B cell (primary cell): Measurements from ENCODE around the gene LCN2. TPM values are rescaled to one million over a fixed set of nuclear protein-coding genes. Genes with fewer than 3 reads are reported as not detected.

Experiments
- ATAC-seq: fragments of 200-7000 bp; cut with Tn5 transposase; one replicate; pipeline ENCODE4 v1.10.0; 2021; ENCODE audit warnings: low read depth, mild to moderate bottlenecking, moderate number of reproducible peaks, moderate library complexity
- CTCF ChIA-PET: fragments of 350-600 bp; sonication (Branson Sonifier 250); formaldehyde crosslinking; loops from one replicate; lab custom pipeline; 2021; ENCODE audit warnings: antibody characterized with exemption, inconsistent platforms; lab: Charles Lee
- POLR2A ChIA-PET: fragments of 350-600 bp; sonication (Branson Sonifier 250); formaldehyde crosslinking; loops from one replicate; lab custom pipeline; 2021; ENCODE audit warnings: antibody characterized with exemption; lab: Charles Lee
- DNase-seq: peaks from one replicate; pipeline ENCODE4 v3.0.0; 2013
- H2AFZ ChIP-seq: 2 replicates; pipeline ENCODE4 v1.6.1; 2012; ENCODE audit warnings: mild to moderate bottlenecking, low read depth, low read length; ENCODE audit not compliant: insufficient read depth, poor library complexity, severe bottlenecking
- H3K27ac ChIP-seq, 2 donors: 1 replicate in 1 of 2; 2 replicates in 1 of 2; pipeline ENCODE4 v1.5.1; 2012 to 2013; ENCODE audit warnings: low read length in 2 of 2, mild to moderate bottlenecking in 2 of 2, moderate library complexity in 1 of 2
- H3K27me3 ChIP-seq, 4 experiments: fragments of 200-600 bp in 1 of 4; sonication (generic) in 1 of 4; replicated peaks in 1 of 4; 1 replicate in 2 of 4; 2 replicates in 2 of 4; pipeline versions ENCODE4 v1.6.1 to v1.7.0; 2013 to 2016; ENCODE audit warnings: low read length in 3 of 4, mild to moderate bottlenecking in 2 of 4, mixed read lengths in 1 of 4, moderate library complexity in 1 of 4; ENCODE audit not compliant: insufficient read depth in 4 of 4, control insufficient read depth in 3 of 4; ENCODE audit errors: control extremely low read depth in 1 of 4
- H3K36me3 ChIP-seq, 2 experiments: replicated peaks in 1 of 2; 1 replicate in 1 of 2; 2 replicates in 1 of 2; pipeline versions ENCODE4 v1.6.1 to v1.7.1; 2013; ENCODE audit warnings: low read length in 1 of 2; ENCODE audit not compliant: insufficient read depth in 2 of 2, control insufficient read depth in 1 of 2; ENCODE audit errors: control extremely low read depth in 1 of 2, extremely low read depth in 1 of 2
- H3K4me1 ChIP-seq, 2 donors: fragments of 200-600 bp in 1 of 2; sonication (generic) in 1 of 2; 1 replicate in 1 of 2; 2 replicates in 1 of 2; pipeline versions ENCODE4 v1.5.1 to v1.6.1; 2013 to 2017; ENCODE audit warnings: low read length in 2 of 2; ENCODE audit not compliant: control insufficient read depth in 2 of 2, insufficient read depth in 2 of 2
- H3K4me2 ChIP-seq: replicated peaks from 2 replicates; pipeline ENCODE3; 2012; ENCODE audit warnings: mild to moderate bottlenecking, low read depth, low read length; ENCODE audit not compliant: poor library complexity, severe bottlenecking
- H3K4me3 ChIP-seq, 5 experiments: fragments of 200-600 bp in 1 of 5; sonication (generic) in 1 of 5; 1 replicate in 3 of 5; 2 replicates in 2 of 5; pipeline versions ENCODE4 v1.5.1 to v1.7.0; 2011 to 2016; ENCODE audit warnings: low read length in 4 of 5, mild to moderate bottlenecking in 4 of 5, low read depth in 2 of 5, control low read depth in 1 of 5, moderate library complexity in 1 of 5; ENCODE audit not compliant: insufficient read depth in 1 of 5; ENCODE audit errors: control extremely low read depth in 1 of 5, extremely low read depth in 1 of 5
- H3K79me2 ChIP-seq: fragments of 200-600 bp; sonication (generic); one replicate; pipeline ENCODE4 v1.6.0; 2016; ENCODE audit warnings: low read length; ENCODE audit not compliant: control insufficient read depth, insufficient read depth
- H3K9ac ChIP-seq: fragments of 200-600 bp; sonication (generic); 2 replicates; pipeline ENCODE4 v1.6.1; 2017; ENCODE audit warnings: mild to moderate bottlenecking, low read length, moderate library complexity
- H3K9me3 ChIP-seq, 3 donors: one replicate each; pipeline versions ENCODE4 v1.6.1 to v1.7.1; 2013; ENCODE audit warnings: low read length in 2 of 3; ENCODE audit not compliant: control insufficient read depth in 2 of 3, insufficient read depth in 1 of 3; ENCODE audit errors: control extremely low read depth in 1 of 3
- H4K20me1 ChIP-seq: 2 replicates; pipeline ENCODE4 v1.6.0; 2012; ENCODE audit warnings: mild to moderate bottlenecking, low read length; ENCODE audit not compliant: insufficient read depth, control insufficient read depth, poor library complexity, severe bottlenecking
- H3K27ac Mint-ChIP-seq: one replicate; pipeline ENCODE4 v1.8.0; 2021; ENCODE audit warnings: mixed read lengths
- H3K27me3 Mint-ChIP-seq: one replicate; pipeline ENCODE4 v1.8.0; 2021; ENCODE audit warnings: mixed read lengths
- H3K4me1 Mint-ChIP-seq: one replicate; pipeline ENCODE4 v1.8.0; 2021; ENCODE audit warnings: mixed read lengths
- H3K4me3 Mint-ChIP-seq: one replicate; pipeline ENCODE4 v1.8.0; 2021; ENCODE audit warnings: mixed read lengths
- H3K9me3 Mint-ChIP-seq: one replicate; pipeline ENCODE4 v1.8.0; 2022; ENCODE audit warnings: mixed read lengths; ENCODE audit not compliant: insufficient read depth
- EZH2 ChIP-seq: IDR thresholded peaks from 2 replicates; pipeline ENCODE4 v1.6.1; 2012; ENCODE audit warnings: borderline replicate concordance, low read depth, mild to moderate bottlenecking, moderate library complexity, low read length; ENCODE audit not compliant: insufficient read depth, poor library complexity, severe bottlenecking
- WGBS: methylation state at CpG from one replicate; pipeline ENCODE4 v1.1.5; 2013; ENCODE audit warnings: missing lambda C conversion rate; ENCODE audit not compliant: insufficient coverage; 5-methylcytosine and 5-hydroxymethylcytosine counted together
- intact Hi-C: fragments of 100-400 bp; cut with micrococcal nuclease; formaldehyde crosslinking; loops from one replicate; pipeline ENCODE4 v1.10.0; 2022
- polyA plus RNA-seq: library from polyadenylated mRNA; depleted of rRNA; stranded (reverse); fragments of >200 nt; gene quantifications from 2 replicates; pipeline ENCODE4 v1.2.3, GENCODE V29; 2012
- total RNA-seq, 2 donors: library from RNA; stranded (reverse); fragments of 120-200 nt in 1 of 2; gene quantifications; 1 replicate in 1 of 2; 2 replicates in 1 of 2; pipeline versions ENCODE4 v1.2.3 to v1.2.4, GENCODE V29; 2013 to 2022
- TF ChIP-seq, protein P1 (sequence below): fragments of 200-600 bp; IDR thresholded peaks from one replicate; pipeline ENCODE4 v1.8.0; 2022; ENCODE audit warnings: antibody characterized with exemption, mild to moderate bottlenecking

Gene LCN2
- total and polyA plus RNA-seq, 2 donors (not counting 1 experiment from before 2014, with no cell fraction given): not detected

DNA sequence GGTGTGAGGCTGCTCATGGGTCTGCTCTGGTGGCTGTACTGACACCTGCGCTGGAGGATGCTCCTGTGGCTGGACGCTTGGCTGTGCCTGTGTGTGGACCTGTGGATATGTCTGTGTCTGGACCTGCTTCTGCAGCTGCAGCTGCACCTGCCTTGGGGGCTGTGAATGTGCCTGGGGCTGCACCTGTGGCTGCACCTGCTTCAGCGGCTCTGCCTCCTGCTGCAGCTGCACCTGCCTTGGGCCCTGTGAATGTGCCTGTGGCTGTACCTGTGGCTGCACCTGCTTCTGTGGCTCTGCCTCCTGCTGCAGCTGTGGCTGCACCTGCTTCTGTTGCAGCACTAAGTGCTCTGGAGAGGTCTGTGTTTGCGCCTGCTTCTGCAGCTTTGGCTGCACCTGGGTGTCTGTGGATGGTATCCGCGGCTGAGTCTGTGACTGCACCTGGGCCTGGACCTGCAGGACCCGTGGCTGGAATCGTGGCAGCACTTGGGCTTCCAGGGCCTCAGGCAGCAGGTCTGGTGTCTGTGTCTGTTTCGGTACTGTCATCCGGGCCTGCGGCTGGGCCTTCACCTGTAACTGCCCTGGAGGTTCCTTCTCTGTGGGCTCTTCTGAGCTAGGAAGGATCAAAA is 29.7 kb downstream of the LCN2 start:
- no peaks in the 10 kb centered on the region for H3K27me3 ChIP-seq
- Mint-ChIP-seq H3K4me1 (no peaks in the 10 kb centered on the region), H3K9me3 (no peaks in the 10 kb centered on the region), H3K27ac (no peak overlapping the region), H3K4me3 (no peak overlapping the region), H3K27me3 (no peaks in the 10 kb centered on the region)
- no peaks in the 10 kb centered on the region for H4K20me1 ChIP-seq
- H2AFZ ChIP-seq: no peak overlapping the region
- over 99% methylated on average over 11 of the region's 11 CpGs for WGBS
- no peak overlapping the region for H3K4me3 ChIP-seq
- no peak for DNase-seq
- H3K4me1 ChIP-seq: no peaks in the 10 kb centered on the region
- peaks cover 0 to 73% of the 10 kb centered on the region in 2 experiments for H3K36me3 ChIP-seq
- H3K4me2 ChIP-seq: no peak overlapping the region
- peaks cover 0 to 10% (median 0%) of the 10 kb centered on the region in 3 donors for H3K9me3 ChIP-seq
- POLR2A ChIA-PET: no interaction called here
- no peak overlapping the region for H3K9ac ChIP-seq
- H3K27ac ChIP-seq: no peak overlapping the region
- ATAC-seq: no peak
- intact Hi-C loops: no loop called here
- no peak for TF ChIP-seq EZH2
- TF ChIP-seq, protein P1, sequence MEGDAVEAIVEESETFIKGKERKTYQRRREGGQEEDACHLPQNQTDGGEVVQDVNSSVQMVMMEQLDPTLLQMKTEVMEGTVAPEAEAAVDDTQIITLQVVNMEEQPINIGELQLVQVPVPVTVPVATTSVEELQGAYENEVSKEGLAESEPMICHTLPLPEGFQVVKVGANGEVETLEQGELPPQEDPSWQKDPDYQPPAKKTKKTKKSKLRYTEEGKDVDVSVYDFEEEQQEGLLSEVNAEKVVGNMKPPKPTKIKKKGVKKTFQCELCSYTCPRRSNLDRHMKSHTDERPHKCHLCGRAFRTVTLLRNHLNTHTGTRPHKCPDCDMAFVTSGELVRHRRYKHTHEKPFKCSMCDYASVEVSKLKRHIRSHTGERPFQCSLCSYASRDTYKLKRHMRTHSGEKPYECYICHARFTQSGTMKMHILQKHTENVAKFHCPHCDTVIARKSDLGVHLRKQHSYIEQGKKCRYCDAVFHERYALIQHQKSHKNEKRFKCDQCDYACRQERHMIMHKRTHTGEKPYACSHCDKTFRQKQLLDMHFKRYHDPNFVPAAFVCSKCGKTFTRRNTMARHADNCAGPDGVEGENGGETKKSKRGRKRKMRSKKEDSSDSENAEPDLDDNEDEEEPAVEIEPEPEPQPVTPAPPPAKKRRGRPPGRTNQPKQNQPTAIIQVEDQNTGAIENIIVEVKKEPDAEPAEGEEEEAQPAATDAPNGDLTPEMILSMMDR: no peak
- CTCF ChIA-PET: no interaction called here
- H3K79me2 ChIP-seq: no peaks in the 10 kb centered on the region

DNA sequence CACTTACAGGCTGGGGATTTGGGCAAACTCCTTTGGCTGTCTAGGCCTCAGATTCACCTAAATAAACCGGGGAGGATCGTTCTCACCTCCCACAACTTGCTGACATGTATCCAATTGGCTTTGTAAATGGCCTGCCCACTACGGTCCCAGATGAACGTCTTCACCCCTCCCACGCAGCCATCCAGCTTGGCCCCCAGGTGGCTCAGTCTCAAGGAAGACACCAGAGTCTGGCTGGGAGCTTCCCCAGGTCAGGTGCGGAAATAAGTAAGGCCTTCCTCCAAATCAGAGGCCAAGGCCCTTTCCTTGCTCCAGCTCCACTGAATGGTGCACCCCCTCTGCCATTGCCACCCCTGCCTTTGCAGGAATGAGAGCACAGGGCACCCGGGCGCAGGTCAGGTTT is 30.7 kb downstream of the LCN2 start:
- Histone ChIP-seq H3K4me1 (no peaks in the 10 kb centered on the region), H3K79me2 (no peaks in the 10 kb centered on the region), H3K4me2 (no peak overlapping the region), H4K20me1 (no peaks in the 10 kb centered on the region), H3K36me3 (peaks cover 0 to 73% of the 10 kb centered on the region in 2 experiments), H3K27ac (no peak overlapping the region), H3K9me3 (peaks cover 0 to 10% (median 0%) of the 10 kb centered on the region in 3 donors), H3K4me3 (no peak overlapping the region), H2AFZ (no peak overlapping the region), H3K9ac (no peak overlapping the region), H3K27me3 (no peaks in the 10 kb centered on the region)
- Mint-ChIP-seq H3K9me3 (no peaks in the 10 kb centered on the region), H3K4me1 (no peaks in the 10 kb centered on the region), H3K27ac (no peak overlapping the region), H3K4me3 (no peak overlapping the region), H3K27me3 (no peaks in the 10 kb centered on the region)
- ATAC-seq: no peak
- no peak for TF ChIP-seq EZH2
- TF ChIP-seq, protein P1: no peak
- WGBS: 98% methylated on average over 8 of the region's 8 CpGs
- no peak for DNase-seq
- ChIA-PET CTCF (no interaction called here), POLR2A (no interaction called here)
- intact Hi-C loops: no loop called here
